Pancreas (tissue), 10 donors: ENCODE measurements around the gene LSM10. TPM values are rescaled to one million over a fixed set of nuclear protein-coding genes. Genes with fewer than 3 reads are reported as not detected.

Experiments used
- ATAC-seq, 4 donors: fragments of 200-7000 bp; cut with Tn5 transposase; one replicate each; pipeline versions ENCODE4 v1.8.0 to v1.9.1; 2020; ENCODE audit warnings: mild to moderate bottlenecking in 4 of 4, moderate library complexity in 4 of 4
- DNase-seq, 6 donors: peaks; one replicate each; pipeline ENCODE4 v3.0.0-alpha.2; 2020
- FAIRE-seq: peaks from 2 replicates; lab custom pipeline; 2012; peaks lifted over from hg19 to GRCh38; lab: Jason Lieb, UNC
- H3K27ac ChIP-seq, 4 donors: fragments of 200-600 bp; sonication (generic); 1 replicate in 3 of 4; 2 replicates in 1 of 4; pipeline versions ENCODE4 v1.5.0 to v1.8.0; 2020
- H3K27me3 ChIP-seq, 4 donors: fragments of 200-600 bp; one replicate each; pipeline ENCODE4 v1.8.0; 2021
- H3K36me3 ChIP-seq, 3 donors: fragments of 200-600 bp; sonication (generic) in 1 of 3; one replicate each; pipeline versions ENCODE4 v1.5.0 to v1.8.0; 2020 to 2021
- H3K4me1 ChIP-seq, 3 donors: fragments of 200-600 bp; one replicate each; pipeline ENCODE4 v1.8.0; 2021
- H3K4me3 ChIP-seq, 4 donors: fragments of 200-600 bp; sonication (generic) in 2 of 4; one replicate each; pipeline versions ENCODE4 v1.5.0 to v1.8.0; 2020 to 2021
- H3K9me3 ChIP-seq, 4 donors: fragments of 200-600 bp; one replicate each; pipeline ENCODE4 v1.8.0; 2021
- WGBS, 2 donors: extraction: QIAGEN DNeasy Blood & Tissue Kit; methylation state at CpG; one replicate each; pipeline ENCODE4 v1.1.7; 2013; 5-methylcytosine and 5-hydroxymethylcytosine counted together
- intact Hi-C, 3 donors: fragments of 100-400 bp; cut with DNase I; formaldehyde crosslinking; loops; one replicate each; pipeline versions ENCODE4 v1.11.1 to v1.14.2; 2022
- polyA plus RNA-seq, 2 donors: library from polyadenylated mRNA; stranded (reverse); fragments of 200-250 nt; gene quantifications; one replicate each; pipeline ENCODE4 v1.2.3, GENCODE V29; 2013
- total RNA-seq, 6 donors: library from RNA; stranded (reverse); fragmentation: NEBNext Ultra II Directional in 4 of 6; extraction: Animal tissue kit (Norgen Biotek cat#: 25700) in 4 of 6; gene quantifications; one replicate each; pipeline versions ENCODE4 v1.2.1 to v1.2.4, GENCODE V29; 2021 to 2023
- TF ChIP-seq, protein P1 (sequence below), 4 donors: fragments of 200-600 bp; sonication (generic) in 3 of 4; IDR thresholded peaks; one replicate each; pipeline versions ENCODE4 v1.5.0 to v1.8.0; 2021; ENCODE audit warnings: antibody characterized with exemption in 4 of 4
- donor health status: healthy with polysubstance abuse.
- donor health status: DM: no; HTN: no; CAD: no; lungs with moderate emphysema.
- donor health status: DM: no; HTN: no; CAD: no.
- donor health status: control.
- donor health status: control.
- donor health status: Bipolar disorder and iron deficiency.
- donor health status: DM: yes; HTN: yes; CAD: no.
- donor health status: DM: no; HTN: no; CAD: no.
- donor health status: DM: no; HTN: no; CAD: no.
- donor health status: DM: yes; HTN: yes; CAD: no.

The LSM10 gene
- total and polyA plus RNA-seq, 8 donors, result 9.5 to 26.9 (median 14.3) TPM

DNA sequence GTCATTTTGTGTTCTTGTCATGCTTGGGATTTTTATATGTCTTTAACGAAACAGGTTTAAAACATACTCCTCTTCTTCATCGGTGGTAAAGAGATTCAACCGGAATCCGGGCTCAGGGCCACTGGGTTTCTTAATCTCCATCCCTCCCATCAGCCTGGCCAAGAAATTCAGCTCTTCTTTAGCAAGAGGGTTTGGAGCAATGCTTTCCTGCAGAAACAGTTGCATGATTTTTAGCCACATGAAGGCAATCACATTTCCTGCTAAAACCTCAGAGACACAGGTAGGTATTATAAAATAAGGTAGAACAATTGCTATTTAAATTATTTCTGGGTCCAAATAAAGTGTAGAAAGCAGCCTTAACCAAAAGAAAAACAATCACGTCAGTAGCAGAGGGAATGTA lies 22.7 kb upstream of the LSM10 start:
- intact Hi-C loops, result loop anchor here in 1 of 3 donors (10.0 kb wide), 1 partner anchor 326 kb away; no protein-coding TSS in a partner anchor
- H3K4me1 ChIP-seq, result peaks cover 0 to 5% (median 0%) of the 10 kb centered on the region in 3 donors
- TF ChIP-seq, protein P1, sequence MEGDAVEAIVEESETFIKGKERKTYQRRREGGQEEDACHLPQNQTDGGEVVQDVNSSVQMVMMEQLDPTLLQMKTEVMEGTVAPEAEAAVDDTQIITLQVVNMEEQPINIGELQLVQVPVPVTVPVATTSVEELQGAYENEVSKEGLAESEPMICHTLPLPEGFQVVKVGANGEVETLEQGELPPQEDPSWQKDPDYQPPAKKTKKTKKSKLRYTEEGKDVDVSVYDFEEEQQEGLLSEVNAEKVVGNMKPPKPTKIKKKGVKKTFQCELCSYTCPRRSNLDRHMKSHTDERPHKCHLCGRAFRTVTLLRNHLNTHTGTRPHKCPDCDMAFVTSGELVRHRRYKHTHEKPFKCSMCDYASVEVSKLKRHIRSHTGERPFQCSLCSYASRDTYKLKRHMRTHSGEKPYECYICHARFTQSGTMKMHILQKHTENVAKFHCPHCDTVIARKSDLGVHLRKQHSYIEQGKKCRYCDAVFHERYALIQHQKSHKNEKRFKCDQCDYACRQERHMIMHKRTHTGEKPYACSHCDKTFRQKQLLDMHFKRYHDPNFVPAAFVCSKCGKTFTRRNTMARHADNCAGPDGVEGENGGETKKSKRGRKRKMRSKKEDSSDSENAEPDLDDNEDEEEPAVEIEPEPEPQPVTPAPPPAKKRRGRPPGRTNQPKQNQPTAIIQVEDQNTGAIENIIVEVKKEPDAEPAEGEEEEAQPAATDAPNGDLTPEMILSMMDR (IDR thresholded peaks at IDR 0.05), result no peak
- no peaks in the 10 kb centered on the region for H3K9me3 ChIP-seq
- H3K36me3 ChIP-seq, result peaks cover 0 to 14% (median 0%) of the 10 kb centered on the region in 3 donors
- DNase-seq (no peak), ATAC-seq (peak in 1 of 4 donors; percentile 39), FAIRE-seq (no peak)
- no peak overlapping the region for H3K27ac ChIP-seq
- no peaks in the 10 kb centered on the region for H3K27me3 ChIP-seq
- no peak overlapping the region for H3K4me3 ChIP-seq
- WGBS, 2 donors, result 41 to 61% methylated on average over 5 of the region's 5 CpGs

DNA sequence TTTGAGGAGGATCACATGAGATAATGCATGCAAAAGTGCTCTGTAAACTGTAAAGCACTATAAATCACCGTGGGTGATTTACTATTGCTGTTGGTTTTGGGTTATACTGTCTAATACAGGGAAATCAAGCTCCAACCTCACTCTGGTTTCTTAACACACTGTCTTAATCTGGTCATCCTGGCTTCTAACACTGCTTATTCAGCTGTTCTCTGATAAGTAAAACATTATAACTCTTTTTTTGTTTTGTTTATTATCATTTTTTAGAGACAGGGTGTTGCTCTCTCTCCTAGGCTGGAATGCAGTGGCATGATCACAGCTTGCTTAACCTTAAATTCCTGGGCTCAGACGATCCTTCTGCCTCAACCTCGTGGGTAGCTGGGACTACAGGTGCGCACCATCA lies 21.9 kb upstream of the LSM10 start:
- no peak for FAIRE-seq
- intact Hi-C loops, result loop anchor here in 2 of 3 donors (5.0 to 10.0 kb wide), 3 partner anchors 75 to 325 kb away; no protein-coding TSS in a partner anchor
- H3K36me3 ChIP-seq, result peaks cover 0 to 14% (median 0%) of the 10 kb centered on the region in 3 donors

DNA sequence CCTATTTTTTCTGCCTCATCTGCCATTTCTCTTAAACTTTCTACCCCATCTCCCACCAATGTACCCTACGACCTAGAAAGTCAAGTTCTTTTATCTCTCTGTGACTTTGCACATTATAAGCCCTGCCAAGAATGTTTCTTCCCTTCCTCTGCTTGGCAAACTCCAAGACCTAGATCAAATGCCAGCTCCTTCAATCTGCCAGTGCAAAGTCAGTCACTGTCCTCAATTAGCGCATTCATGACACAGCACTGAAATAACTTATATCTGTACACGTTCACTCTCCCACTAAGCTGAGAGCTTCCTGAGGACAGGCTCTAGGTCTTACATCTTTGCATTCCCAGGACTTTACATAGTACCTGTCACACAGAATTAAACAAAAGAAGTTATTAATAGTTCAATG lies 21.4 kb upstream of the LSM10 start:
- TF ChIP-seq, protein P1 (IDR thresholded peaks at IDR 0.05), result no peak
- intact Hi-C loops, result loop anchor here in 2 of 3 donors (5.0 to 10.0 kb wide), 3 partner anchors 74 to 324 kb away; no protein-coding TSS in a partner anchor
- no peaks in the 10 kb centered on the region for H3K9me3 ChIP-seq

More for the DNA sequence above, 21.9 kb upstream of the LSM10 start:
- no peak overlapping the region for H3K27ac ChIP-seq
- 86 to 89% methylated on average over 4 of the region's 4 CpGs for WGBS, 2 donors
- DNase-seq, result no peak
- no peaks in the 10 kb centered on the region for H3K27me3 ChIP-seq
- no peak for ATAC-seq
- peaks cover 0 to 5% (median 0%) of the 10 kb centered on the region in 3 donors for H3K4me1 ChIP-seq
- H3K4me3 ChIP-seq, result no peak overlapping the region
- H3K9me3 ChIP-seq, result no peaks in the 10 kb centered on the region
- TF ChIP-seq, protein P1 (IDR thresholded peaks at IDR 0.05), result no peak

DNA sequence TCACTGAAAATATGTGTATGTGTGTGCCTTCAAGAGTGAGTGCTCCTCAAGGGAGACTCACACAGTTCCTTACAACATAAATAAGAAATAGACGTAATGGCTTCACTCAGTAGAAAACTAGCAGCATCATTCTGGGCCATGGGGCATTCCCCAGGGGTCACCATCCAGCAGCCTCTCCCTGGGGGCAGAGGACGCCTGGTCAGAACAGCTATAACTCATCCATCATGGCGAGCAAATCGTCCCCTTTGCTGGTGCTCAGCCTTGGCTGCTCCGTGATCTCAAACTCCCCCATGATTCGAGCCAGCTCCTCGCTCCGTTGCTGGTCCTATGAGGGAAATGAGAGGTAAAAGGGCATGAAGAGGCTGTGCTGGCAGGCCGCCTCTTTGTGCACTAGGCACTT lies 20.2 kb upstream of the LSM10 start:
- WGBS, 2 donors, result 86% methylated on average over 9 of the region's 9 CpGs
- no peak for DNase-seq
- Histone ChIP-seq H3K27me3 (no peaks in the 10 kb centered on the region), H3K9me3 (no peaks in the 10 kb centered on the region), H3K4me3 (no peak overlapping the region), H3K4me1 (peaks cover 0 to 5% (median 0%) of the 10 kb centered on the region in 3 donors), H3K27ac (no peak overlapping the region), H3K36me3 (peaks cover 0 to 11% (median 0%) of the 10 kb centered on the region in 3 donors)
- intact Hi-C loops, result loop anchor here in 2 of 3 donors (5.0 to 10.0 kb wide), 3 partner anchors 73 to 323 kb away; no protein-coding TSS in a partner anchor
- ATAC-seq, result no peak
- no peak for FAIRE-seq
- TF ChIP-seq, protein P1 (IDR thresholded peaks at IDR 0.05), result no peak

More for the DNA sequence above, 21.4 kb upstream of the LSM10 start:
- FAIRE-seq (no peak), ATAC-seq (no peak), DNase-seq (no peak)
- Histone ChIP-seq H3K4me3 (no peak overlapping the region), H3K27ac (no peak overlapping the region), H3K4me1 (peaks cover 0 to 5% (median 0%) of the 10 kb centered on the region in 3 donors), H3K36me3 (peaks cover 0 to 14% (median 0%) of the 10 kb centered on the region in 3 donors), H3K27me3 (no peaks in the 10 kb centered on the region)
- WGBS, 2 donors, result 77 to 83% methylated on average over 3 of the region's 3 CpGs
